ENCODE results near the gene EXOC4.

- TF ChIP-seq POLR2A (IDR thresholded peaks at IDR 0.05; ENCODE audit: low read length) (no peak), GATA1 (IDR thresholded peaks at IDR 0.05; ENCODE audit: low read depth, low read length) (no peak)
These were observed 338.9 kb downstream of the EXOC4 start for GRCh38 chr7:133591704-133592340.

Measured in erythroblast (primary cell).